Measurements from ENCODE around the gene ZNF536.

The ZNF536 gene

GRCh38 chr19:30428092-30428680 lies 56.0 kb downstream of the ZNF536 start:
- FAIRE-seq (no peak), DNase-seq (ENCODE audit: insufficient read length, low spot score) (no peak)
- no peak for TF ChIP-seq CTCF (IDR thresholded peaks at IDR 0.05; ENCODE audit: insufficient read depth, missing control alignments)

- no peak for FAIRE-seq
- DNase-seq (ENCODE audit: insufficient read length, low spot score), result no peak
- TF ChIP-seq CTCF (IDR thresholded peaks at IDR 0.05; ENCODE audit: insufficient read depth, missing control alignments), result no peak
These were observed 56.7 kb downstream of the ZNF536 start for GRCh38 chr19:30428844-30429243.

GRCh38 chr19:30430206-30430734 lies 58.1 kb downstream of the ZNF536 start:
- FAIRE-seq, result no peak
- no peak for TF ChIP-seq CTCF (IDR thresholded peaks at IDR 0.05; ENCODE audit: insufficient read depth, missing control alignments)
- no peak for DNase-seq (ENCODE audit: insufficient read length, low spot score)

GRCh38 chr19:30431591-30431990 lies 59.4 kb downstream of the ZNF536 start:
- no peak for TF ChIP-seq CTCF (IDR thresholded peaks at IDR 0.05; ENCODE audit: insufficient read depth, missing control alignments)
- DNase-seq (ENCODE audit: insufficient read length, low spot score) (no peak), FAIRE-seq (no peak)

GRCh38 chr19:30434797-30435594 lies 62.8 kb downstream of the ZNF536 start:
- FAIRE-seq (peak; percentile 71), DNase-seq (ENCODE audit: insufficient read length, low spot score) (no peak)
- TF ChIP-seq CTCF (IDR thresholded peaks at IDR 0.05; ENCODE audit: insufficient read depth, missing control alignments), result no peak

GRCh38 chr19:30437869-30438268 lies 65.7 kb downstream of the ZNF536 start:
- no peak for DNase-seq (ENCODE audit: insufficient read length, low spot score)
- no peak for TF ChIP-seq CTCF (IDR thresholded peaks at IDR 0.05; ENCODE audit: insufficient read depth, missing control alignments)
- no peak for FAIRE-seq

GRCh38 chr19:30439310-30439709 lies 67.1 kb downstream of the ZNF536 start:
- no peak for FAIRE-seq
- no peak for DNase-seq (ENCODE audit: insufficient read length, low spot score)
- TF ChIP-seq CTCF (IDR thresholded peaks at IDR 0.05; ENCODE audit: insufficient read depth, missing control alignments), result no peak

Measured in D721Med (cell line).